Measurements from ENCODE around the gene PCNT. TPM values are rescaled to one million over a fixed set of nuclear protein-coding genes. Genes with fewer than 3 reads are reported as not detected.
"Not testable (repeated sequence)": the region's sequence is repeated elsewhere in the genome, so short reads cannot be mapped to it uniquely, and the experiment has no call there.

PCNT gene
- total RNA-seq, 1 donor from 2014 or later: 41.9 TPM

GRCh38 chr21:46371204-46372013, 47.5 kb downstream of the PCNT start:
- no peak for DNase-seq (ENCODE audit: low spot score)

DNA sequence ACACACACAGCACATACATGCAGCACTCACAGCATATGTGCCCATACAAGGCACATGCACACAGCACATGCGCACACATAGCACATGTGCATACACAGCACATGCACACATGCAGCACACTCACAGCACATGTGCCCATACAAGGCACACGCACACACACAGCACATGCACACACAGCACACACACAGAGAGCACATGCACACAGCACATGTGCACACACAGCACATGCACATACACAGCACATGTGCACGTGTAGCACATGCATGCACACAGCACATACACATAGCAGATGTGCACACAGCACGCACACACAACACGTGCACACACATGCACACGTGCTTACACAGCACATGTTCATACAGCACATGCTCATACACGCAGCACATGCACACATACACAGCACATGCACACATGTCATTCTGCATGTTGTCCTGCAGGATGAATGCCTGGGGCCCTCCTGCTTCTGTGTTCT, 48.1 kb downstream of the PCNT start:
- ATAC-seq (no peak), DNase-seq (ENCODE audit: low spot score) (no peak)
- intact Hi-C loops (cut with DNase I): no loop called here

More at GRCh38 chr21:46371204-46372013, 47.5 kb downstream of the PCNT start:
- ATAC-seq: no peak
- intact Hi-C loops (cut with DNase I): no loop called here

DNA sequence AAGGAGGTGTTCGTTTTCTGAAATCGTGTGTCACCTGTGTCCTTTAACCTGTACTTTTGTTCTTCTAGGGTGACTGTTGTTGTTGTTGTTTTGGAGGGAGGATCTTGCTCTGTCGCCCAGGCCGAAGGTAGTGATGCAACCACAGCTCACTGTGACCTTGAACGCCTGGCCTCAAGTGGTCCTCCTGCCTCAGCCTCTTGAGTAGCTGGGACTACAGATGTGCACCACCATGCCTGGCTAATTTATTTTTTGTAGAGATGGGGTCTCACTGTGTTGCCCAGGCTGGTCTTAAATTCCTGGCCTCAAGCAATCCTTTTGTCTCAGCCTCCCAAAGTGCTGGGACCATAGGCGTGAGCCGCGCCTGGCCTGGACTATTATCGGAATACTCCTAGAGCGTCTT, 49.0 kb downstream of the PCNT start:
- ATAC-seq; intact Hi-C loops (cut with DNase I): not testable (repeated sequence)

GRCh38 chr21:46374761-46375389, 50.9 kb downstream of the PCNT start:
- intact Hi-C loops (cut with DNase I): no loop called here
- ATAC-seq (no peak), DNase-seq (ENCODE audit: low spot score) (no peak)

More for the DNA sequence above, 49.0 kb downstream of the PCNT start:
- DNase-seq (ENCODE audit: low spot score): not testable (repeated sequence)

- intact Hi-C loops (cut with DNase I): no loop called here
- ATAC-seq: no peak
- DNase-seq (ENCODE audit: low spot score): no peak
Observed at GRCh38 chr21:46375560-46376230, 51.7 kb downstream of the PCNT start.

GRCh38 chr21:46376231-46376628, 52.3 kb downstream of the PCNT start:
- DNase-seq (ENCODE audit: low spot score) (no peak), ATAC-seq (no peak)
- intact Hi-C loops (cut with DNase I): no loop called here

DNA sequence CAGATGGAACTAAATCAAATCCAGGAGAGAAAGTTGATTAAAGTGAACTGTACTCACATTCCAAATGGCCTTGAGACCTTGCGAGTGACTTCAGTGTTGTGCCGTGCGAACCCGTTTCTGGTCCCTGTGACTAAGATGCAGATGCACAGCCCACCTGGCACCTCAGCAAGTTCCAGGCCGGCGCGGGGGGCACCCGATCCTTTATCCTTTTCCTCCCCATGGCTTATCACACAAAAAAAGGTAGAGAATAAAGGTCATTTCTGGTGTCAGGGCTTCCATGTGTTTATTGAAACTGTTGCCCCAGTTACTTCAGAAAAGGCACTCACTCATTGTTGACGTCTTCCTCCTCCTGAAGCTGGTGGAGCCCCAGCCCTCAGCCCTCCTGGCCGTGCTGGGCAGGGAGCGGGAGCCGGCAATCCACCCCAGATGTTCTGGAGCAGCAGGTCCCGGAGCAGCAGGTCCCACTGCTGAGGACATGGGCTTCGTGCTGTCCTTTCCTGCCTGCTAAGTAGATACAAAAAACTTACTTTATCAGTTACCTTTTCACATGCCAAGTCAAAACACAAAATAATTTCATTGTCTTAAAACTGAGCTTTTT, 53.0 kb downstream of the PCNT start:
- no peak for ATAC-seq
- intact Hi-C loops (cut with DNase I): no loop called here

DNA sequence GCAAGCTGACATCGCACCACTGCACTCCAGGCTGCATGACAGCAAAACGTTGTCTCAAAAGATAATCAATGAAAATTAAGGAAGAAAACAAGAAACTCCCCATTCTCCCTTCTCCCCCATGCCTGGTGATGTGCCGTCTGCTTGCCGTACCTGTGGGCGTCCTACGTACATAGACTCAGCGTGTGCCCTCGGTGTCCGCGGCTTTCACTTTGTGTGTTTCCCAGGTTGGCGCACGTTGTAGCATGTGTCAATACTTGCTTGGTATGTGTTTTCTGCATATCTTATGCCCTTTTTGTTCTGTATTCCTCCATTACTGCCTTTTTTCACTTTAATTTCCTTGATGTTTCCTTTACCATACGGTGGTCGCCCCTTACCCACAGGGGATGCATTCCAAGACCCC, 53.8 kb downstream of the PCNT start:
- ATAC-seq (no peak), DNase-seq (ENCODE audit: low spot score) (no peak)
- intact Hi-C loops (cut with DNase I): no loop called here

More for the DNA sequence above, 53.0 kb downstream of the PCNT start:
- DNase-seq (ENCODE audit: low spot score): no peak

- DNase-seq (ENCODE audit: low spot score) (no peak), ATAC-seq (no peak)
- intact Hi-C loops (cut with DNase I): no loop called here
Observed at GRCh38 chr21:46379105-46379504, 55.1 kb downstream of the PCNT start.

GRCh38 chr21:46379691-46380090, 55.7 kb downstream of the PCNT start:
- DNase-seq (ENCODE audit: low spot score) (no peak), ATAC-seq (no peak)
- intact Hi-C loops (cut with DNase I): no loop called here

GRCh38 chr21:46381541-46381940, 57.6 kb downstream of the PCNT start:
- no peak for ATAC-seq
- DNase-seq (ENCODE audit: low spot score): no peak
- intact Hi-C loops (cut with DNase I): no loop called here

DNA sequence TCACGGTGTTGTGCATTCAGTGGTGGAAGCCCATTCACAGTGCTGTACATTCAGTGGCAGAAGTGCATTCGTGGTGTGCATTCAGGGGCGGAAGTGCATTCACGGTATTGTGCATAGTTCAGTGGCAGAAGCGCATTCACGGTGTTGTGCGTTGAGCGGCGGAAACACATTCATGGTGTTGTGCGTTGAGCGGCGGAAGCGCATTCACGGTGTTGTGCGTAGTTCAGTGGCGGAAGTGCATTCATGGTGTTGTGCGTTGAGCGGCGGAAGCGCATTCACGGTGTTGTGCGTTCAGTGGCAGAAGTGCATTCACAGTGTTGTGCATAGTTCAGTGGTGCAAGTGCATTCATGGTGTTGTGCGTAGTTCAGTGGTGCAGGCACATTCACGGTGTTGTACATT, 60.6 kb downstream of the PCNT start:
- ATAC-seq: no peak
- intact Hi-C loops (cut with DNase I): no loop called here
- no peak for DNase-seq (ENCODE audit: low spot score)

GRCh38 chr21:46385846-46386733, 62.1 kb downstream of the PCNT start:
- ATAC-seq (no peak), DNase-seq (ENCODE audit: low spot score) (no peak)
- intact Hi-C loops (cut with DNase I): no loop called here

DNA sequence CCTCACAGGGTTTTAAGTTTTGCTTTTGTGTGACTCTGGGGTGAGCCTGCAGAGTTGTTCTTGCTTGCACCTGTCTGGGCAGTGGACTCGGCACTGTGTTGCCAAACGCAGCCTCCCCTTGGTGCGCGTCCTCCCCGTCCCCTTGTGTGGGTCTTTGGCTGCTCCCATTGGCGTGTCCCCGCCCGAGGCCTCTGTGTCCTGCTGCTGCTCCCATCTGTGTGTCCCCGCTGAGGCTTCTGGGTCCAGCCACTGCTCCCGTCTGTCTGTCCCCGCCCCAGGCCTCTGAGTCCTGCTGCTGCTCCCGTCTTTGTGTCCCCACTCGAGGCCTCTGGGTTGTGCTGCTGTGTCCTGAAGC, 62.8 kb downstream of the PCNT start:
- intact Hi-C loops (cut with DNase I): no loop called here
- ATAC-seq: no peak
- DNase-seq (ENCODE audit: low spot score): no peak

DNA sequence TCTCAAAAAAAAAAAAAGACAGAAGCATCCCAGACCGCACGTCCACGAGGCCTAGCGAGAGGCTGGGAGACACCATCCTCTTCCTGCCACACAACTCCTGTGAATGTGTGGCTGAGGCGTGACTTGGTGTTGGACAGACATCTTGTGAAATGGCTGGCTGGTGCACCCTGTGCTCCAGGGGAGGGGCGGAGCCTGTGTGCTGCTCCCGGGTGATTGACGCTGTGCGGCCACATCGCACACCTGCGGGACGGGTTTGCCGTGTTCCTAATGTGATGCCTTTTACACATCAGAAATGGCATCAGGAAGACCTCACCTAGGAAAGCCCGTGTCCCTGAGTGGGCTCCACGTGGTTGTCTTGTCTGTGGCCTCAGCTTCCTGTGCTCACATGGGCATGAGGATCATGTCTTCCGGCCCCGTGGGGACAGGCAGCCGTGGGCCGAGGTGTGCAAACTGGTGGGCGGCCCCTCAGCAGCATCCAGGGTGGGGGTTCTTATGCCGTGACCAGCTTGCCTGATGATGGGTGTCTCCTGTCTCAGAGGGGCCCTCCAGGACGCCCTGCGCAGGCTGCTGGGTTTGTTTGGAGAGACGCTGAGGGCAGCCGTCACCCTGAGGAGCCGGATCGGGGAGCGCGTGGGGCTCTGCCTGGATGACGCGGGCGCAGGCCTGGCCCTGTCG, 64.4 kb downstream of the PCNT start:
- intact Hi-C loops (cut with DNase I): no loop called here
- ATAC-seq: no peak
- DNase-seq (ENCODE audit: low spot score): no peak

DNA sequence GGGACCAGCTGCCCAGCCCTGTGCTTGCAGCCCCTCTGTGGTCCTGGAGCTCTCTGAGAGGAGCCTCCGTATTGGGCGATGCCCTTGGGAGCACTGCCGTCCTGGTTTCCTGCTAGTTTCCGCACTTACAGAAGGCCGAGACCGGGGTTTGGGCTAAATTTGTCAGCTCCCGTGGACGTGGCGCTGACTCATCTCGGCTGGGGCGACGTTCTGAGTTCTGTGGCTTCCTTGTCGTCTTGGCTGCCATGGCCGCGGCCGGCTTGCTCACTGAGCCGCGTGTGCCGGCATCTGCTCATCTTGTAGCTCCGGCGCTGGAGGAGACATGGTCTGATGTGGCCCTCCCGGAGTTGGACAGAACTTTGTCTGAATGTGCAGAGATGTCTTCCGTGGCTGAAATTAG, 64.9 kb downstream of the PCNT start:
- no peak for DNase-seq (ENCODE audit: low spot score)
- intact Hi-C loops (cut with DNase I): no loop called here
- ATAC-seq: no peak

DNA sequence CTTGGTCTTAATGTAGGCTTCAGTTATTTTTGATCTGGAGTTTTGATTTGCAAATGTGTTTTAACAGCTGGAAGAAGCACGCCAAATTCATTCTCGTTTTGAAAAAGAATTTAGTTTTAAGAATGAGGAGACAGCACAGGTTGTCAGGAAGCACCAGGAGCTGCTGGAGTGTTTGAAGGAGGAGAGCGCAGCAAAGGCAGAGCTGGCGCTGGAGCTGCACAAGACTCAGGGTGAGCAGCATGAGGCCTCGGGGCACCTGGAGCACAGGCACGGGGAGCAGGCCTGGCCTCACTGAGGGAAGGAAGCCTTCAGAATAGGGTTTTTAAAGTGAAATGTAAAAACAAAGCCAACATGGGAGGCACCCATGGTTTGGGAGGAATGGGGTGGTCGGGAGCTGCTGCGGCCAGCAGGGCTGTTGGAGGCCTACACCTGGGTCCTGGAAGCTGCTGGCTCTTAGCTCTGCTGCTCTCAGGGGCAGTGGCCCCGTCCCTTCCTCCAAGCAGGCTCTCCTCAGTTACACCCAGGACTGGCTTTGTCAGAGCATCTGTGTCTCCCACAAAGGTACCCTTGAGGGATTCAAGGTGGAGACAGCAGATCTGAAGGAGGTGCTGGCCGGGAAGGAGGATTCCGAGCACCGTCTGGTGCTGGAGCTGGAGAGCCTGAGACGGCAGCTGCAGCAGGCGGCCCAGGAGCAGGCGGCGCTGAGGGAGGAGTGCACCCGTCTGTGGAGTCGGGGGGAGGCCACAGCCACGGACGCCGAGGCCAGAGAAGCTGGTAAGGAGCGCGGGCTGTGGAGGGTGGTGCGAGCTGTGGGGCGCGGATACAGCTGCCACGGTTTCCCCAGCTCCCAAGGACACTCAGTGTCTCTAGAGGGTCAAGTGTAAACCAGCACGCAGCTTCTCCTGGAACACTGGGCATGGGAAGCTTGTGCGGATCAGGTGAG, 66.9 kb downstream of the PCNT start:
- intact Hi-C loops (cut with DNase I): no loop called here
- ATAC-seq (no peak), DNase-seq (ENCODE audit: low spot score) (no peak)
